ENCODE measurements around the gene HMGCS2.

HMGCS2 gene

GRCh38 chr1:119740896-119741780, 27.6 kb downstream of the HMGCS2 start:
- Histone ChIP-seq H3K27me3 (ENCODE audit: low read depth) (no peaks in the 10 kb centered on the region), H3K4me3 (no peak overlapping the region), H3K36me3 (replicated peaks) (peaks cover 75% of the 10 kb centered on the region), H3K4me1 (no peaks in the 10 kb centered on the region), H3K9me3 (no peaks in the 10 kb centered on the region)
- in situ Hi-C loops (cut with MboI; ENCODE audit: low sequenced_read_pairs): no loop called here
- no peak for DNase-seq (ENCODE audit: low spot score in 2 of 2)

GRCh38 chr1:119740261-119740660, 28.4 kb downstream of the HMGCS2 start:
- H3K27me3 ChIP-seq (ENCODE audit: low read depth): no peaks in the 10 kb centered on the region
- no peak for DNase-seq (ENCODE audit: low spot score in 2 of 2)
- no peaks in the 10 kb centered on the region for H3K9me3 ChIP-seq
- no peaks in the 10 kb centered on the region for H3K4me1 ChIP-seq
- H3K4me3 ChIP-seq: no peak overlapping the region
- in situ Hi-C loops (cut with MboI; ENCODE audit: low sequenced_read_pairs): no loop called here
- H3K36me3 ChIP-seq (replicated peaks): peaks cover 84% of the 10 kb centered on the region

- in situ Hi-C loops (cut with MboI; ENCODE audit: low sequenced_read_pairs): no loop called here
- Histone ChIP-seq H3K4me1 (no peaks in the 10 kb centered on the region), H3K36me3 (replicated peaks) (peaks cover 90% of the 10 kb centered on the region), H3K27me3 (ENCODE audit: low read depth) (no peaks in the 10 kb centered on the region), H3K4me3 (no peak overlapping the region), H3K9me3 (no peaks in the 10 kb centered on the region)
- DNase-seq (ENCODE audit: low spot score in 2 of 2): no peak
Observed at GRCh38 chr1:119739150-119739549, 29.6 kb downstream of the HMGCS2 start.

GRCh38 chr1:119738100-119738720, 30.5 kb downstream of the HMGCS2 start:
- in situ Hi-C loops (cut with MboI; ENCODE audit: low sequenced_read_pairs): no loop called here
- Histone ChIP-seq H3K9me3 (no peaks in the 10 kb centered on the region), H3K36me3 (replicated peaks) (peaks cover 92% of the 10 kb centered on the region), H3K4me1 (no peaks in the 10 kb centered on the region), H3K27me3 (ENCODE audit: low read depth) (no peaks in the 10 kb centered on the region), H3K4me3 (no peak overlapping the region)
- no peak for DNase-seq (ENCODE audit: low spot score in 2 of 2)

- Histone ChIP-seq H3K27me3 (ENCODE audit: low read depth) (no peaks in the 10 kb centered on the region), H3K4me1 (no peaks in the 10 kb centered on the region), H3K9me3 (no peaks in the 10 kb centered on the region), H3K36me3 (replicated peaks) (peaks cover 90% of the 10 kb centered on the region), H3K4me3 (no peak overlapping the region)
- in situ Hi-C loops (cut with MboI; ENCODE audit: low sequenced_read_pairs): no loop called here
- DNase-seq (ENCODE audit: low spot score in 2 of 2): no peak
Observed at GRCh38 chr1:119737040-119737682, 31.5 kb downstream of the HMGCS2 start.

- Histone ChIP-seq H3K27me3 (ENCODE audit: low read depth) (no peaks in the 10 kb centered on the region), H3K4me1 (no peaks in the 10 kb centered on the region), H3K36me3 (replicated peaks) (peaks cover 90% of the 10 kb centered on the region), H3K9me3 (no peaks in the 10 kb centered on the region), H3K4me3 (no peak overlapping the region)
- no peak for DNase-seq (ENCODE audit: low spot score in 2 of 2)
- in situ Hi-C loops (cut with MboI; ENCODE audit: low sequenced_read_pairs): no loop called here
Observed at GRCh38 chr1:119736649-119737039, 32.1 kb downstream of the HMGCS2 start.

- H3K4me1 ChIP-seq: no peaks in the 10 kb centered on the region
- in situ Hi-C loops (cut with MboI; ENCODE audit: low sequenced_read_pairs): no loop called here
- H3K4me3 ChIP-seq: no peak overlapping the region
- H3K36me3 ChIP-seq (replicated peaks): peaks cover 90% of the 10 kb centered on the region
- no peaks in the 10 kb centered on the region for H3K9me3 ChIP-seq
- H3K27me3 ChIP-seq (ENCODE audit: low read depth): no peaks in the 10 kb centered on the region
- no peak for DNase-seq (ENCODE audit: low spot score in 2 of 2)
Observed at GRCh38 chr1:119735217-119735616, 33.5 kb downstream of the HMGCS2 start.

- Histone ChIP-seq H3K36me3 (replicated peaks) (peaks cover 93% of the 10 kb centered on the region), H3K4me1 (no peaks in the 10 kb centered on the region), H3K4me3 (no peak overlapping the region), H3K27me3 (ENCODE audit: low read depth) (no peaks in the 10 kb centered on the region), H3K9me3 (no peaks in the 10 kb centered on the region)
- no peak for DNase-seq (ENCODE audit: low spot score in 2 of 2)
- in situ Hi-C loops (cut with MboI; ENCODE audit: low sequenced_read_pairs): no loop called here
Observed at GRCh38 chr1:119733754-119734153, 35.0 kb downstream of the HMGCS2 start.

GRCh38 chr1:119732465-119733168, 36.1 kb downstream of the HMGCS2 start:
- no peaks in the 10 kb centered on the region for H3K4me1 ChIP-seq
- H3K36me3 ChIP-seq (replicated peaks): peaks cover 96% of the 10 kb centered on the region
- in situ Hi-C loops (cut with MboI; ENCODE audit: low sequenced_read_pairs): no loop called here
- DNase-seq (ENCODE audit: low spot score in 2 of 2): no peak
- no peaks in the 10 kb centered on the region for H3K9me3 ChIP-seq
- no peaks in the 10 kb centered on the region for H3K27me3 ChIP-seq (ENCODE audit: low read depth)
- no peak overlapping the region for H3K4me3 ChIP-seq

GRCh38 chr1:119731741-119732430, 36.8 kb downstream of the HMGCS2 start:
- peaks cover 93% of the 10 kb centered on the region for H3K36me3 ChIP-seq (replicated peaks)
- H3K4me3 ChIP-seq: no peak overlapping the region
- H3K9me3 ChIP-seq: no peaks in the 10 kb centered on the region
- no peak for DNase-seq (ENCODE audit: low spot score in 2 of 2)
- no peaks in the 10 kb centered on the region for H3K4me1 ChIP-seq
- in situ Hi-C loops (cut with MboI; ENCODE audit: low sequenced_read_pairs): no loop called here
- H3K27me3 ChIP-seq (ENCODE audit: low read depth): no peaks in the 10 kb centered on the region

- H3K27me3 ChIP-seq (ENCODE audit: low read depth): no peaks in the 10 kb centered on the region
- in situ Hi-C loops (cut with MboI; ENCODE audit: low sequenced_read_pairs): no loop called here
- no peaks in the 10 kb centered on the region for H3K4me1 ChIP-seq
- H3K4me3 ChIP-seq: no peak overlapping the region
- no peak for DNase-seq (ENCODE audit: low spot score in 2 of 2)
- peaks cover 93% of the 10 kb centered on the region for H3K36me3 ChIP-seq (replicated peaks)
- H3K9me3 ChIP-seq: no peaks in the 10 kb centered on the region
Observed at GRCh38 chr1:119731060-119731459, 37.6 kb downstream of the HMGCS2 start.

- no peaks in the 10 kb centered on the region for H3K9me3 ChIP-seq
- no peak overlapping the region for H3K4me3 ChIP-seq
- H3K27me3 ChIP-seq (ENCODE audit: low read depth): no peaks in the 10 kb centered on the region
- H3K36me3 ChIP-seq (replicated peaks): peaks cover 93% of the 10 kb centered on the region
- DNase-seq (ENCODE audit: low spot score in 2 of 2): no peak
- in situ Hi-C loops (cut with MboI; ENCODE audit: low sequenced_read_pairs): loop anchor here (10.0 kb wide), 1 partner anchor 104 kb away; no protein-coding TSS in a partner anchor
- no peaks in the 10 kb centered on the region for H3K4me1 ChIP-seq
Observed at GRCh38 chr1:119729044-119729443, 39.7 kb downstream of the HMGCS2 start.

- no peak for DNase-seq (ENCODE audit: low spot score in 2 of 2)
- Histone ChIP-seq H3K9me3 (no peaks in the 10 kb centered on the region), H3K4me3 (no peak overlapping the region), H3K27me3 (ENCODE audit: low read depth) (no peaks in the 10 kb centered on the region), H3K4me1 (no peaks in the 10 kb centered on the region), H3K36me3 (replicated peaks) (peaks cover 98% of the 10 kb centered on the region)
- in situ Hi-C loops (cut with MboI; ENCODE audit: low sequenced_read_pairs): loop anchor here (10.0 kb wide), 1 partner anchor 103 kb away; no protein-coding TSS in a partner anchor
Observed at GRCh38 chr1:119727991-119728390, 40.7 kb downstream of the HMGCS2 start.
